GM13977 (cell line): Measurements from ENCODE around the gene PCARE.

ENCODE experiments used
- DNase-seq: peaks from one replicate; pipeline ENCODE4 v3.0.0; 2012; ENCODE audit warnings: low spot score
- in situ Hi-C: fragments of 300-500 bp; cut with MboI; formaldehyde crosslinking; loops from one replicate; pipeline ENCODE4 v1.12.0; 2022; ENCODE audit warnings: low sequenced_read_pairs, low pct_unique_long_range_greater_than_20kb, mixed read lengths, inconsistent platforms; ENCODE audit not compliant: unreplicated experiment
- TF ChIP-seq, protein P1 (sequence below): IDR thresholded peaks from 2 replicates; pipeline ENCODE4 v1.5.1; 2012; ENCODE audit warnings: mild to moderate bottlenecking, control low read depth; ENCODE audit not compliant: insufficient read depth; ENCODE audit errors: extremely low read depth, missing control alignments

Gene PCARE

GRCh38 chr2:29033172-29033571, 41.2 kb downstream of the PCARE start:
- TF ChIP-seq, protein P1, sequence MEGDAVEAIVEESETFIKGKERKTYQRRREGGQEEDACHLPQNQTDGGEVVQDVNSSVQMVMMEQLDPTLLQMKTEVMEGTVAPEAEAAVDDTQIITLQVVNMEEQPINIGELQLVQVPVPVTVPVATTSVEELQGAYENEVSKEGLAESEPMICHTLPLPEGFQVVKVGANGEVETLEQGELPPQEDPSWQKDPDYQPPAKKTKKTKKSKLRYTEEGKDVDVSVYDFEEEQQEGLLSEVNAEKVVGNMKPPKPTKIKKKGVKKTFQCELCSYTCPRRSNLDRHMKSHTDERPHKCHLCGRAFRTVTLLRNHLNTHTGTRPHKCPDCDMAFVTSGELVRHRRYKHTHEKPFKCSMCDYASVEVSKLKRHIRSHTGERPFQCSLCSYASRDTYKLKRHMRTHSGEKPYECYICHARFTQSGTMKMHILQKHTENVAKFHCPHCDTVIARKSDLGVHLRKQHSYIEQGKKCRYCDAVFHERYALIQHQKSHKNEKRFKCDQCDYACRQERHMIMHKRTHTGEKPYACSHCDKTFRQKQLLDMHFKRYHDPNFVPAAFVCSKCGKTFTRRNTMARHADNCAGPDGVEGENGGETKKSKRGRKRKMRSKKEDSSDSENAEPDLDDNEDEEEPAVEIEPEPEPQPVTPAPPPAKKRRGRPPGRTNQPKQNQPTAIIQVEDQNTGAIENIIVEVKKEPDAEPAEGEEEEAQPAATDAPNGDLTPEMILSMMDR = no peak
- DNase-seq = no peak
- in situ Hi-C loops = no loop called here

DNA sequence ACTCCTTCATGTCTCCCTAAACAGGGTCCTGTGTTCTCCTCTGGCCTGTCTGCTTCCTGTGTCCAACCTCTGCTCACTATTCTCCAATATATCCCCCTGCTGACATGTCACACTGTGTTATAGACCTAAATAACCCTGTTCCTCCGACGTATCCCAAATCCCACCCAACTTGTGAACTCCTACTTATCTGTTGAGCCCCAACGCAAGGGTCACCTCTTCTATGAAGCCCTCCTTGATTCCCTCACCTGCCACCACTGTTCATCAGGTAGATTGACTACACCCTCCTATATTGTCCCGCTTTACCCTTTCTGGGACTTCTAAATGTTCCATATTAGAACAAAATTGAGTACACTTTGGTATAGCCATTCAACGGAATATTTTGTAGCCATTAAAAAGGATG, 42.1 kb downstream of the PCARE start:
- TF ChIP-seq, protein P1 = no peak
- in situ Hi-C loops = no loop called here
- DNase-seq = no peak

DNA sequence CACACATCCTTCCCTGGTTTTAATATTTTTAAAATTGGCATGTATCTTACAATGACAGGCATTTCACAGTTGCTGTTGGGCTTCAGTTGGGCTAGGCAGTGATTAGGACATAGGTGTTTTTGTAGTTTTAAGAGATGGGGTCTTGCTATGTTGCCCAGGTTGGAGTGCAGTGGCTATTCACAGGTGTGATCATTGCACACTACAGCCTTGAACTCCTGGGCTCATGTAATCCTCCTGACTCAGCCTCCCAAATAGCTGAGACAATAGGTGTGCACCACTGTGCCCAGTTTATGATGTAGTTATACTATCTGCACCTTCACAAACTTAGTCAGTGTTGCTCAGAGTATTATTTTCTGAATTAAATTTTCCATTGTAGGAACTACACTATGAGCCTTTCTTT, 43.3 kb downstream of the PCARE start:
- in situ Hi-C loops = no loop called here
- TF ChIP-seq, protein P1 = no peak
- no peak for DNase-seq

- TF ChIP-seq, protein P1 = no peak
- in situ Hi-C loops = no loop called here
- DNase-seq = no peak
Observed at GRCh38 chr2:29025711-29026110, 48.6 kb downstream of the PCARE start.

- in situ Hi-C loops = no loop called here
- no peak for DNase-seq
- TF ChIP-seq, protein P1 = no peak
Observed at GRCh38 chr2:29024882-29025430, 49.4 kb downstream of the PCARE start.

DNA sequence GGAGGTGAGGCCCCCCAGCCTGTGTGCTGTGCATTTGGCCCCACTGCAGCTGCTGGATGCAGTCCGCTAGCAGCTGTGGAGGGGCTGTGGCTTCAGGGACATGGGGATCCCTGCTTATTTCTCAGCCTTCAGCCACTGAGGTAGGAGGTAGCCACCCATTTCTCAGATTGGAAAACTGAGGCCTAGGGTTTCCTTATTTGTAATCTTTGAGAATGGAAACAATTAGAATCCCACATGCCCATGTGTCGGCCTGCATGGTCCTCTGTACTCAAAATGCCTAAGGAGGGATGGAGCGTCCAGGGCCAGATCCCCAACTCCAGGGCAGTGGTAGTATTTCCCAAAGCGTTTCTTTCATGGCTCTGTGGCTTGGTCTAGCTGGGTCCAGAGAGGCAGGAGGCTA, 51.1 kb downstream of the PCARE start:
- no peak for DNase-seq
- TF ChIP-seq, protein P1 = no peak
- in situ Hi-C loops = no loop called here

DNA sequence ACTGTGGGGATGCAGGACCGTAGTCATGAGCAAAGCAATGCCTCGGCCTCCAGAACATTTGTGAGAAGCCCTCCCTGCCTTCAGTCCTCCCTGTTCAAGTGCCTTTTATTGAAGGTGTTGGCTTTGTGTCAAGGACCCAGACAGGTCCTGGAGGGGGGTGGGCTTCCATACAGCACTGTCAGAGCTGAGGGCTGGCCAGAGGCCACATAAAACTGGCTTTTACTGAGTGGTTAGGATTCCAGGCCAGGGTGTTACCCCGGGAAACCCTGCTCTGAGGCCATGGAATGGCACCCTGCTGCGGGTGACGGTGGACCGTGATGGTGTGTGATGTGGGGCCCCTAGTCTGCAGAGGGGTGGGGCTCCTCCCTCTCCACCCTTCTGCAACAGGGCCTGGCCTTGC, 51.6 kb downstream of the PCARE start:
- in situ Hi-C loops = no loop called here
- no peak for DNase-seq
- TF ChIP-seq, protein P1 = no peak
